SK-N-MC (cell line): ENCODE measurements around the gene CPTP.

ENCODE experiments used
- EZH2 ChIP-seq: fragments of 200-600 bp; sonication (generic); IDR thresholded peaks from one replicate; pipeline ENCODE4 v1.6.1; 2017; ENCODE audit warnings: antibody characterized with exemption
- FOXP2 ChIP-seq: optimal IDR thresholded peaks from 2 replicates; pipeline ENCODE3; 2011; ENCODE audit warnings: mild to moderate bottlenecking, moderate library complexity; ENCODE audit not compliant: insufficient read depth; ENCODE audit errors: extremely low read length, control extremely low read depth
- POLR2AphosphoS5 ChIP-seq: IDR thresholded peaks from 2 replicates; pipeline ENCODE4 v1.6.1; 2012; ENCODE audit warnings: mild to moderate bottlenecking, low read depth, low read length, borderline replicate concordance

GRCh38 chr1:1324084-1324523 is 498 bp upstream of the CPTP start:
- TF ChIP-seq POLR2AphosphoS5, result no peak
- TF ChIP-seq EZH2, result no peak
- no peak for TF ChIP-seq FOXP2
